GM12873 (cell line): Measurements from ENCODE around the gene FBF1.
A peak's percentile ranks its signal among the peaks of the same experiment; 100 is the strongest.

ENCODE experiments used
- TF ChIP-seq, protein P1 (sequence below): IDR thresholded peaks from 2 replicates; pipeline ENCODE4 v1.5.1; 2012; ENCODE audit warnings: low read depth, mild to moderate bottlenecking, moderate library complexity, low read length, control low read depth; ENCODE audit not compliant: insufficient read depth; ENCODE audit errors: missing control alignments

FBF1 gene

DNA sequence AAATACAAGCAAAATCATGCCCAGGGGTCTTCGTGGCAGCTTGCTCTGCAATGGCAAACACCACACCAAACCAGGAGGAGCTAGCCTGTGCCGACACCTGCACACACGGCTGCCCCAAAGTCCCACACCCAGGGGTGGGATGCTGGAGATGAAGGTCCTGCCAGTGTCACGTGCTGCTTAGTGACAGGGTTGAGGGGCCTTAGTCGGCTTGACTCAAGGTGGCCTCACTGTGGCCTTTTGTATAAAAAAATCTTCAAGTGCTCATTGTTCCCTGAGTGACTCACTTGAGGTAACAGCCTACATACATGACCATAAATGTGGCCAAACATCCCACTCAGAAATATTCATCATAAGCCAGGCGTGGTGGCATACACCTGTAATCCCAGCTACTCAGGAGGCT, 51.4 kb downstream of the FBF1 start:
- TF ChIP-seq, protein P1, sequence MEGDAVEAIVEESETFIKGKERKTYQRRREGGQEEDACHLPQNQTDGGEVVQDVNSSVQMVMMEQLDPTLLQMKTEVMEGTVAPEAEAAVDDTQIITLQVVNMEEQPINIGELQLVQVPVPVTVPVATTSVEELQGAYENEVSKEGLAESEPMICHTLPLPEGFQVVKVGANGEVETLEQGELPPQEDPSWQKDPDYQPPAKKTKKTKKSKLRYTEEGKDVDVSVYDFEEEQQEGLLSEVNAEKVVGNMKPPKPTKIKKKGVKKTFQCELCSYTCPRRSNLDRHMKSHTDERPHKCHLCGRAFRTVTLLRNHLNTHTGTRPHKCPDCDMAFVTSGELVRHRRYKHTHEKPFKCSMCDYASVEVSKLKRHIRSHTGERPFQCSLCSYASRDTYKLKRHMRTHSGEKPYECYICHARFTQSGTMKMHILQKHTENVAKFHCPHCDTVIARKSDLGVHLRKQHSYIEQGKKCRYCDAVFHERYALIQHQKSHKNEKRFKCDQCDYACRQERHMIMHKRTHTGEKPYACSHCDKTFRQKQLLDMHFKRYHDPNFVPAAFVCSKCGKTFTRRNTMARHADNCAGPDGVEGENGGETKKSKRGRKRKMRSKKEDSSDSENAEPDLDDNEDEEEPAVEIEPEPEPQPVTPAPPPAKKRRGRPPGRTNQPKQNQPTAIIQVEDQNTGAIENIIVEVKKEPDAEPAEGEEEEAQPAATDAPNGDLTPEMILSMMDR = peak; percentile 2

DNA sequence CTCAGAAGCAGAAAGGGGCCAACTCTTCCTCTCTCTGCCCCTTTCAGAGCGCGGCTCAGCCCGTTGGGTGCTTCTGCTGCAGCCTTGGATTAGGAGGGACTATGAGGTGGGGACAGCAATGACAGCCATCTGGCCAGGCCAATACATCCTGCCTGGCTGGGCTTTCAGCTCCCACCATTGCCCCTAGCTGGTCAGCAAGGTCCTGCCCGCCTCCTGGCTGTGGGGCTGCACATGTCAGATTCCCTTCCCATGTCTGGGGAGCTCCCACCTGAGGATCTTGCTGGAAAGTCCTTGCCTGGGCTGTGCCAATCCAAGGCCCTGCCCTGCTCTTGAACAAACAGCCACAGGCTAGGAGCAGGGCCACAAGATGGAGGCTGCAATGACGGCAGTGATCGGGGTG, 52.4 kb downstream of the FBF1 start:
- TF ChIP-seq, protein P1 = no peak

DNA sequence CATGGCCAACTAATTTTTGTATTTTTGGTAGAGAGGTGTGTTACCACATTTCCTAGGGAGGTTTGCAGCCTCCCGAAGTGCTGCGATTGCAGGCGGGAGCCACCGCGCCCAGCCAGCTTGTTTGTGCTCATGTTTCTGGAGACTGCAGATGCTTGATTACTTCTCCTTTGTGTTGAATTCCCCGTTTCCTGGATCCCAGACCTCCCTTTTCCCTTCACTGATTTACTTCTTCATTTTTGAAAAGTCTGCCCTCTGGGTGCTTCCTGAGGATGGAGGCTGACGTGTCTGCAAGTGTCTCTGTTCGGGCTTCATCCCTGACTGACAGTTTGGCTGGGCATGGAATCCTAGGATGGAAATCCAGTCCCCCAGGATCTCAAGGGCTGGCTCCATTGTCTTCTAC, 55.4 kb downstream of the FBF1 start:
- TF ChIP-seq, protein P1 = no peak

DNA sequence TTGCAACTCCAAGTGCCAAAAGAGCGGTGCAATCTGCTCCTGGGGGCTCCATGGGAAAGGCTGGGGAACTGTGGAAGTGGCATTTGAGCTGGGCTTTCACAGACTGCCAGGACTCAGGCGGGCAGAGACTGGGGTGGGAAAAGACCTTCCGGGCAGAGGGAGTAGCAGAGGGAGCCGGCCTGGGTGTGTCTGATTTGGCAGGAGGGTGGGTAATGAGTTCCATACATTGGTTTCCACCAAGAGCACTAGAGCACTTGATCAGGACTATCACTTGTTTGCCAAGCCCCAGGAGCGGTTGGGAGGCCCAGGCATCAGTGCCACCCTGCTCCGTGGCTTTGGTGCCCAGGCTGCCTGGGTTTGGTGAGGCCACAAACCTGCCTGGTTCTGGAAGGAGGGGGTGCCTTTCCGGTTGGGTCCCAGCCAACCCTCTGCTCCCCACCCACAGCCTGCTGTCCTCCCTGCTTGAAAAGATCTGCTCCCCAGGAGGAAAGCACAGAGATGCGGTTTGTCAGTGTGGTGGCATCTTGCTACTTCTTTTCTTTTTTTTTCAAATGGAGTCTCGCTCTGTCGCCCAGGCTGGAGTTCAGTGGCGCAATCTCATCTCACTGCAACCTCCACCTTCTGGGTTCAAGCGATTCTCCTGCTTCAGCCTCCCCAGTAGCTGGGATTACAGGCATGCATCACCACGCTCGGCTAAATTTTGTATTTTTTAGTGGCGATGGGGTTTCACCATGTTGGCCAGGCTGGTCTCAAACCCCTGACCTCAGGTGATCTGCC, 59.0 kb downstream of the FBF1 start:
- TF ChIP-seq, protein P1 = no peak

DNA sequence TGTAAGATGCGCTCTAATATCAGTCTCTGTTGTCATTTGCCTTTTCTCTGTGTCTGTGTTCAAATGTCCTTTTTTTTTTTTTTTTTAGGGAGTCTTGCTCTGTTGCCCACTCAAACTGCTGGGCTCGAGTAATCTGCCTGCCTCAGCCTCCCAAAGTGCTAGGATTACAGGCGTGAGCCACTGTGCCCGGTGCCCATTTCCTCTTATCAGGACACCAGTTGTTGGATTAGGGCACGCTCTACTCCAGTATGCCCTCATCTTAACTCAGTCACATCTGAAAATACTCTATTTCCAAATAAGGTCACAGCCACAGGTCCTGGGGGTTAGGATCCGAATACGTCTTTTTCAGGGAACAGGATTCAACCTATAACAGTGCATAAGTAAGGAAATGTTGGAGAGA, 60.6 kb downstream of the FBF1 start:
- TF ChIP-seq, protein P1 = no peak

DNA sequence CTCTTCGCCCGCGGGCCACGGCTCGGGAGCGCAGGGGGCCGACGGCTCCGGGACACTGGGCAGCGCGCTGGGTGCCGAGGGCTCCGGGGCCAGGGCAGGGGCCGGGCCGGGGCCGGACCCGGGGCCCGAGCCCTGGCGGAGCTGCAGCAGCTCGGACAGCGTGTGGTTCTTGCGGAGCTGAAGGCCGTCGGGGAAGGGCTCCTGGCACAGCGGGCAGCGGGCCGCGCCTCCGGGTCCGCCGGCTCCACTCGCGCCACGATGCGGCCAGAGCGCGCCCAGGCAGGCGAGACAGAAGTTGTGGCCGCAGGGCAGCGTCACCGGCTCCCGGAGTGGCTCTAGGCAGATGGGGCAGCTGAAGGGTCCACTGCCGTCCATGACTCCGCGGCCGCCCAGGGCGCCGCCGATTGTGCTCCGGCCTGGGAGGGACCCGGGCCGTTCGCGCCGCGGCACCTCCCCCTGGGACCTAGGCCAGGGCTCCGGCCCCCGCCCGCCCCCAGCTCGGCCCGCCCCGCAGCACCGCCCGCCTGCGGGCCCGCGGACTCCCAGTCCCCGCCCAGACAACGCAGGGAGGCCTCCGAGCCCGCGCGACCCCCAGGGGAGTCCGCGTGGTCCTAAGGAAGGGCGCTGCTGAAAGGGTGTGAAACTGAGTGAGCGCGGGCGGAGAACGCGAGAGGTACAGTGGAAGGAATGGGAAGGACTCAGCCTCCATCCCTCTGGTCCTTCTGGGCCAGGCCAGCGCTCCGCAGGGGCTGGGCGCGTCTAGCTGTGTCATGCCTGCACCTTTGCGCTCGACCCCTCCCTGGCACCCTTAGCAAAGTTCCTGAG, 62.5 kb downstream of the FBF1 start, which contains the start of gene TRIM47:
Gene TRIM47, minus strand, starts transcription at position 408 of the 825 bp plus-strand sequence. Its CDS starts 33 bp downstream, at position 375.
- TF ChIP-seq, protein P1 = no peak

DNA sequence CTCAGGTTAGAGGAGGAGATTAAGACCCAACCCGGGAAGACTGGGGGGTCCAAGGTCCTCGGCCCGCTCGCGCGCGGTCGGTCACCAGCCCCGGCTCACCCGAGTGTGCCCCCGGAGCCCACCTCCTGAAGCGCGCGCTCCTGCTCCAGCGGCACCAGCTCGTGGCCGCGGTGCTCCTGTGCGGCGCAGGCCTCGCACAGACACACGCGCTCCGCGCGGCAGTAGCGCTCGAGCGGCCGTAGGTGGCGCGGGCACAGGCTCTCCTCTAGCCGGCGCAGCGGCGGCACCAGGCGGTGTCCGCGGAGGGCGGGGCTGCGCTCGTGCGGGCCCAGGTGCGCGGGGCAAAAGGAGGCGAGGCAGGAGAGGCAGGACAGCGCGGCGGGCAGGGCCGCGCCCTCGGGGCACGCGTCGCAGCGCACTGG, 63.1 kb downstream of the FBF1 start:
- TF ChIP-seq, protein P1 = peak; percentile 61
